Duodenal mucosa (tissue), 2 donors: Measurements from ENCODE around the gene MTCL1.

ENCODE experiments used
- H3K27ac ChIP-seq: one replicate; pipeline ENCODE4 v1.7.0; 2013; ENCODE audit warnings: low read depth, low read length
- H3K27me3 ChIP-seq, 2 donors: one replicate each; pipeline ENCODE4 v1.7.0; 2013; ENCODE audit warnings: low read length in 2 of 2, control low read depth in 1 of 2; ENCODE audit not compliant: insufficient read depth in 2 of 2, control insufficient read depth in 1 of 2
- H3K36me3 ChIP-seq, 2 donors: one replicate each; pipeline ENCODE4 v1.7.0; 2013; ENCODE audit warnings: low read length in 2 of 2, control low read depth in 1 of 2; ENCODE audit not compliant: insufficient read depth in 2 of 2, control insufficient read depth in 1 of 2
- H3K4me1 ChIP-seq, 2 donors: one replicate each; pipeline ENCODE4 v1.7.0; 2013; ENCODE audit warnings: low read length in 2 of 2, control low read depth in 1 of 2; ENCODE audit not compliant: insufficient read depth in 2 of 2, control insufficient read depth in 1 of 2
- H3K4me3 ChIP-seq, 2 donors: one replicate each; pipeline ENCODE4 v1.7.0; 2013; ENCODE audit warnings: low read length in 2 of 2, low read depth in 1 of 2
- H3K9ac ChIP-seq, 2 donors: one replicate each; pipeline ENCODE4 v1.7.0; 2013; ENCODE audit warnings: low read length in 2 of 2, low read depth in 1 of 2
- H3K9me3 ChIP-seq, 2 donors: one replicate each; pipeline ENCODE4 v1.7.0; 2013; ENCODE audit warnings: low read length in 2 of 2, control low read depth in 1 of 2; ENCODE audit not compliant: control insufficient read depth in 1 of 2

The MTCL1 gene

DNA sequence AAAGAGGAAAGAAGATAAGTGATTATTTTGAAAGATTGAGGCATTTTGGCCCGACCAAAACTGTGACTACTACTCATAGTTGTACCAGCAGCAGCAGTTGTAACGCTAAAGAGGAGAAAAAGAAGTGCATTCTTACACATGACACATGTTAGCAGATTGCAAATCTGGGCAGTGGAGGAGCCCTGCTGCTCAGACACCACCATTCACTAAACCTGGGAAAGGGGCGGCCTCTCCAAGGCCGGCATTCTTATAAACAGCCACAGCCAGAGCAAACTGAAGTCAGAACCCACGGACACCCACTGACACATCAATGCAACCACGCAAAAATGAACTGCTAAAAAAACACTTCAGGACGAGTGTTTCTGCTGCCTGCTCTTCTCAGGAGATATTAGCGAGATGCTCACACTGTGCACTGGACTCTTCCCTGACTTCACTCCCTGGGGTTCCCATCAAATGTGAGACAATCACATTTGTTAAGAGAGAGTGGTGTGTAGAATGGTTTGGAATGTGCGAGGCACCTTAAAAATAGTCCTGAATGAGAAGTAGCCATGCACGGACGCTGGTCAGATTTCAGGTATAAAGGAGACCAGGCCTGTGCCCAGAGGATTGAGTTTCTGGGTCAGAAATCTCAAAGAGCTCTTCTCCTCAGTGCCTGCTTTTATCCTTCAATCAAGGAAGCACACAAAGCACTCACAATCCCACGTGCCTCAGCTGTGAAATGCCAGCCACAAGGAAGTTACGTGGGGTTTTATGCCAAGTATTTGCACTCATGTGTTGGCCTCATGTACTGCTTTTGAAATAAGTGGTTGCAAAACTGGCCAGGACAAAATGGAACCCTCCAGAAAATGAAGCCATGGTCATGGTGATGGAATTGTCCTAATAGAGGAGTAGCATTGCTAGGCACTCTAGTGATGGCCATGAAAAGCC lies 83.4 kb downstream of the MTCL1 start:
- Histone ChIP-seq H3K27me3 (no peaks in the 10 kb centered on the region), H3K36me3 (no peaks in the 10 kb centered on the region), H3K27ac (no peak overlapping the region), H3K4me3 (no peak overlapping the region), H3K9me3 (no peaks in the 10 kb centered on the region), H3K4me1 (peaks cover 8 to 12% of the 10 kb centered on the region in 2 donors), H3K9ac (no peak overlapping the region)

DNA sequence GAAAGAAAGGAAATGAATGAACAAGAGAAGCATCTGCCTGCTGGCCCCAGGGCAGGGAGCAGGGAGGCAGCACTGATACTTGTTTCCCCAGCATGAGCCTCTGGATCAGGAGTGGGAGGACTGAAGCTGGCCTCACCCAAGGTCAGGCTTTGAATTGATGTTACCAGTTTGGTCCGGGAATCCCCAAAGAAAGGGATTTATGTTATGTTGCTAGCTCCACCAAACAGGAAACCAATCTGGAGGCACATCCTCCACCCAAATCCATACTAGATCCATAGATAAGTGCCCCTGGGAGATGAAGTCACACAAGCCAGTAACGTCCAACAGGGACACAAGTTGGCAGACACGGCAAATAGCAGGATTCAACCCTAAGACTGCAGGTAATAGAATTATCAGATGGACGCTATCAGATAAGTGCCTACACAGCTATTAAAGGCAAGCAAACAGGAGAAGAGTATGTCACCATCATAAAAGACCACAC lies 85.9 kb downstream of the MTCL1 start:
- Histone ChIP-seq H3K4me3 (no peak overlapping the region), H3K36me3 (no peaks in the 10 kb centered on the region), H3K9ac (no peak overlapping the region), H3K27ac (no peak overlapping the region), H3K27me3 (no peaks in the 10 kb centered on the region), H3K4me1 (peaks cover 30 to 34% of the 10 kb centered on the region in 2 donors), H3K9me3 (no peaks in the 10 kb centered on the region)

DNA sequence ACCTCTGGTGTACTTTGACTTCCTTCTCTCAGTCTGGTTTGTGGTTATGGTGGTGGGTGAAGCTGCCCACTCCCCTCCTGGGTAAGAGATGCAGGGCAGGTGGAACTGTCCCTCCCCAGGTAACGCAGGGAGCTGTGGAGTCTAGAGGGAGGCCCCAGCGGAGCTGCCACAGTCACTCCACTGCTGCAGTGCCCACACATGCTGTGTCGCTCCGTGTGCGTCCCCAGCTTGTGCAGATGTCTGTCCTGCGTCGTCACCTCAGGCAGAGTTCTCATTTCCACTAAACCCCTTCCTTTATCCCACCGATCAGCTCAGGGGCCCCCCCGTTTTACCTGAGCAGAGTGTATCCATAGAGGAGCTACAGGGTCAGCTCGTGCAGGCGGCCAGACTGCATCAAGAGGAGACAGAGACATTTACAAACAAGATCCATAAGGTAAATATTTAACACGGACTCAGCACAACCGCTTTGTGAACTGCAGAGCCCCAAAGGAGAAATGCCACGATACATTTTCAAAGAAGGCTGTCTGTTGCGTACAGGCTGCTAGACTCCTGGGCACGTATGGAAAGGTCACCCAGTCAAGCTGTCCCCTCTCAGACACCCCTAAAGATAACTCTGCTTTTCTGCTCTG lies 87.4 kb downstream of the MTCL1 start:
- H3K4me3 ChIP-seq, result no peak overlapping the region
- H3K27ac ChIP-seq, result no peak overlapping the region
- peaks cover 38 to 43% of the 10 kb centered on the region in 2 donors for H3K4me1 ChIP-seq
- no peaks in the 10 kb centered on the region for H3K27me3 ChIP-seq
- H3K9ac ChIP-seq, result no peak overlapping the region
- H3K9me3 ChIP-seq, result no peaks in the 10 kb centered on the region
- H3K36me3 ChIP-seq, result no peaks in the 10 kb centered on the region

DNA sequence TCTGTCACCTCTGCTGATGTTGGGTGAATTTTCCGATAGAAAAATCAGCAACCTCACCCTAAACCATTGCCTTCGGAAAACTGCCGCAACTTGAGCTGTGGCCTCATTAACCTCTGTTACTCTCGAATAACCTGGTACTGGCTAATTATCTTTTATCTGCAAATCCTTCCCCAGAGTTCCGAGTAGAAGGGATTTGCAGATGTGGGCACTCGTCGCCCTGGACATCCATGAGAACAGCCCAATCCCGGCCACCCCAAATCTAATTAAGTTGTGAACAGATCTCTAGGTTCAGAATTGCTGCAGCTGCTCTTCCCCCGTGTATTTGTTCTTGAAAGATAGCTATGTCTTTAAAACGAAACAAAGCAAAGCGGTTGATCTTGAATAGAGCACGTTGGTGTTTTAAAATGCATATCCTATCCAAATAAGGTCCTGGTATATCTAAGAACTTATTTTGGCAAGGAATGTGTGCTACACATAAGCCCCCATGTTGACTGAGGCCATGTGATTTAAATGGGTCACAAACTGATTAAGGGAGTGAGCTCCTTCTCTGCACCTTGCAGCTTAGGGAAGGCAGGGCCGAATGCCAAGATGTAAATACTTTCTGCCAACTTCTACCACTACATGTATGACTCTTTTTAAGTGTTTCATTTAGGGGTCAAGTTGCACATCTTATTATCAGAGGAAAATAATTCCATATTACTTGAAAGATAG lies 88.2 kb downstream of the MTCL1 start:
- H3K36me3 ChIP-seq, result no peaks in the 10 kb centered on the region
- H3K9me3 ChIP-seq, result no peaks in the 10 kb centered on the region
- H3K4me3 ChIP-seq, result peak overlapping the region in 1 of 2 donors; percentile 13
- no peak overlapping the region for H3K27ac ChIP-seq
- no peaks in the 10 kb centered on the region for H3K27me3 ChIP-seq
- H3K4me1 ChIP-seq, result peaks cover 38 to 43% of the 10 kb centered on the region in 2 donors
- no peak overlapping the region for H3K9ac ChIP-seq

DNA sequence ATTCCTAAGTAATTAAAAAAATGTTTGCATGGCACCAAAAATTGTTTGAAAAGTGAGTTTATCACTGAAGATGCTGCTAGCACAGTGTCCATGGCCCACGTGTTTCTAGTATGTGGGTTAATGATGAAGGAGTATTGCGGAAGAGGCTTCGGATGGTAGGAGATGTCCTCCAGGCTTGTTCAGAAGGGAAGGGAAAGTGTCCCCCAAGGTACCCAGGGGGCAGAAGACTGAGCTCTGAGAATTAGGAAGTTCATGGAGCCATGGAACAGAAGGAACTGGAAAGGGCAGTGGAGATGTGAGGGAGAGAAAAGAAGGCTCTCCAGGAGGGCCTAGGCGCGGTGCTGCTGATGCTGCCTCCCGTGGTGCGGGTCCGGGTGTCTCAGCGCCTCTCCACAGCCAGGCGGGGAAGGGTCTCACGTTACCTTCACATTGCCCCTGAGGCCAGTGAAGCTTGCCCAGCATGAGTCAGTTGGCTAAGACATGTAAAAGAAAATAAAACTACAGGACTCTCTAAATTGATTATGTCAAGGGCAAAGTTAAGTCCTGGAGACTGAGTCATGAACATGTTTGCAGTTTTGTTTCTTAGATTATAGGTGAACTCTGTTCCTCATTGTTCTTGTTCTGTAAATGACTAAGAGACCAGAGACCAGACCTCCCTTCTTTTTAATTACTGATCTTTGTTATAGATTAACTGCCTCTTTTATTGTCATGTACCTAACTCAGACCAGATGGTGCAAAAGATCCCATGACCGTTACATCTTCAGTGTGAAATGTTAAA lies 89.0 kb downstream of the MTCL1 start:
- H3K9ac ChIP-seq, result no peak overlapping the region
- H3K4me1 ChIP-seq, result peaks cover 41 to 47% of the 10 kb centered on the region in 2 donors
- H3K4me3 ChIP-seq, result peak overlapping the region; percentile 13 to 30
- no peaks in the 10 kb centered on the region for H3K9me3 ChIP-seq
- no peaks in the 10 kb centered on the region for H3K27me3 ChIP-seq
- no peaks in the 10 kb centered on the region for H3K36me3 ChIP-seq
- H3K27ac ChIP-seq, result no peak overlapping the region

DNA sequence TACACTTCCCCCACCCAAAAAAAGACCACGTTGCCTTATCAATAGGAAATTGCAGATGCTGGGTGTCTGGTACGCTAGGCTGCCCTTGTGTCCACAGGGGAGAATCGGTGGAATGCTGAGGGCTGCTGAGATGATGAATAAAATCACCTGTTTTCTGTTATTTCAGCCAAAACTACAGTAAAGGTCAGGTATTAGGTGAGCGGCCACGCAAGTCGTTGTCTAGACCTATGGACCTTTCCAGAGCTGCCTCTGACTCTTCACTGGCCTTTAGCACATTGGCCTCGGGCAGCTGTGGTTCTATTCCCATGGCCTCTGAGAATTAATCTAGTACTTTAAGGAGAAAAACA lies 89.6 kb downstream of the MTCL1 start:
- Histone ChIP-seq H3K27ac (no peak overlapping the region), H3K9ac (no peak overlapping the region)

DNA sequence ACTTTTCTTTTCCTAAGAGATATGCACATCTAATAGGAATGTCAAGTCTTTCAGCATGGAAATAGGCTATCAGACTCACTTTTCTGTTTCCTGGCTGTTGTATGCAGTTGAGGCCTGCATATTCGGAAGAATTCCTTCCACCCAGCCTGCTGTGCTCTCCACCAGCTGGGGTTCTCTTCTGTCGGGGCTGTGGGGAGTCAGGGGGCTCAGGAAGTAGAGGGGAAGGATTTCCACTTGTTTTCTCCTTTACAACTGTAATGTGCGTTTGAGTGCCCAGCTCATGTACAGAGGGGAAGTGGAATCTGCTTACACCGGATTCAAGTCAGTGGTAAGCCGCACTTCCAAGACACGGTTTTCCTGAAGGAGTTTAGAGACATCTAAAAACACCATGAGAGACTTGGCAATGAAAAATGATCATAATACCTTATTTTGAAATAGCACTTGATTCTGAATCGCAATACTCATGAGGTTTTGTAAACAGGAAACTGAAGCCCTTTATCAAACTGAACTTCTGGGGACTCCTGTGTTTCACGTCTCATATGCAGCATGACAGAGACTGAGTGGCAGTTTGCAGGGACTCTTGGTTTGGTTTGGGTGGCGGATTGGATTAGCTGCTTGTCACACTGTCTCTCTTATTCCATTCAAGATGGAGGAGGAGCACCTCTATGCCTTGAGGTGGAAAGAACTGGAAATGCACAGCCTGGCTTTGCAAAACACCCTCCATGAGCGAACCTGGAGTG lies 90.4 kb downstream of the MTCL1 start:
- H3K27ac ChIP-seq, result no peak overlapping the region
- no peak overlapping the region for H3K9ac ChIP-seq
- peaks cover 0 to 4% of the 10 kb centered on the region in 2 donors for H3K36me3 ChIP-seq
- H3K9me3 ChIP-seq, result no peaks in the 10 kb centered on the region
- no peak overlapping the region for H3K4me3 ChIP-seq
- no peaks in the 10 kb centered on the region for H3K27me3 ChIP-seq
- peaks cover 41 to 49% of the 10 kb centered on the region in 2 donors for H3K4me1 ChIP-seq

More for the DNA sequence above, 89.6 kb downstream of the MTCL1 start:
- Histone ChIP-seq H3K9me3 (no peaks in the 10 kb centered on the region), H3K36me3 (peaks cover 0 to 4% of the 10 kb centered on the region in 2 donors), H3K4me3 (no peak overlapping the region), H3K4me1 (peaks cover 41 to 49% of the 10 kb centered on the region in 2 donors), H3K27me3 (no peaks in the 10 kb centered on the region)

DNA sequence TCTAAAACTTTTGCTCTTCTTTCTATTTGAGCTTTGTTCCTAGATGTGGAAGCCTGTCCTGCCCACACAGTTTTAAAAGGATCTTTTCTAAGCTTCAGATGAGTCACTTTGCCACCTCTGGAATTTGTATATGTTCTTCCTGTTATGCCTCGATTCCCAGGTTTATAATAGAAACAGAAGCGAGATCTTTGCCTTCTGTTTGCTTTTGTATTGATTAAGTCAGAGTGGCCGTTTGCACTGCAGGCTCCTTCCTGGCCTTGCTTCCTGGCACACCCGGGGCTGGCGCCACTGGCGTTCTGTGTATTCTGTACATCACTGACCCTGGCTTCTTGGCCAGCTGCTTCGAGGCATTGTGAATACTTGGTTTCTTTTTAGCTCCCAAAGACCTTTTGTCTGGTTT lies 91.8 kb downstream of the MTCL1 start:
- Histone ChIP-seq H3K27me3 (no peaks in the 10 kb centered on the region), H3K36me3 (peaks cover 0 to 4% of the 10 kb centered on the region in 2 donors), H3K9ac (no peak overlapping the region), H3K4me3 (peak overlapping the region in 1 of 2 donors; percentile 15), H3K9me3 (no peaks in the 10 kb centered on the region), H3K27ac (no peak overlapping the region), H3K4me1 (peaks cover 41 to 54% of the 10 kb centered on the region in 2 donors)

DNA sequence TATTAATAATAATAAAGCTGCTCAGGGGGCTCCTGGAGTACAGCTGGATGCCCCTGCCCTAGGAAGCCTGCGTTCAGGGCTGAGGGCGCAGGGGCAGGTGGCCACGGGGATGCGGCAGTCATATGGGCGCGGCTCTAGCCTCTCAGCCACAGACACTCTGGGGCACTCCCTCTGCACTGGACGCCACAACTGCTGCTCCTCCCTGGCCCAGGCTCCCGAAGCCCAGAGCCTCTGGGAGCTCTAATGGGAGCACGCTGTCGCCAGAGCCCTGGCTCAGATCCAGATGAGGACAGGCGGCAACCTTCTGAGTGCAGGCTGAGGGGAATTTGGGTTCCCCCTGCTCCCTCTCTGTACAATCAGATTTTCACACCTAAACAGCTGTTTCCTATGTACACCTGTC lies 93.6 kb downstream of the MTCL1 start:
- Histone ChIP-seq H3K27ac (no peak overlapping the region), H3K9me3 (no peaks in the 10 kb centered on the region), H3K27me3 (no peaks in the 10 kb centered on the region), H3K9ac (no peak overlapping the region), H3K4me1 (peaks cover 30 to 47% of the 10 kb centered on the region in 2 donors), H3K36me3 (peaks cover 0 to 4% of the 10 kb centered on the region in 2 donors), H3K4me3 (no peak overlapping the region)
